NCI-H2029 (cell line): ENCODE data around the gene GALNT6.
A peak's percentile ranks its signal among the peaks of the same experiment; 100 is the strongest.

Experiments used
- DNase-seq: peaks from one replicate; lab custom pipeline; 2025; lab: John Stamatoyannopoulos, UW

GALNT6 gene

DNA sequence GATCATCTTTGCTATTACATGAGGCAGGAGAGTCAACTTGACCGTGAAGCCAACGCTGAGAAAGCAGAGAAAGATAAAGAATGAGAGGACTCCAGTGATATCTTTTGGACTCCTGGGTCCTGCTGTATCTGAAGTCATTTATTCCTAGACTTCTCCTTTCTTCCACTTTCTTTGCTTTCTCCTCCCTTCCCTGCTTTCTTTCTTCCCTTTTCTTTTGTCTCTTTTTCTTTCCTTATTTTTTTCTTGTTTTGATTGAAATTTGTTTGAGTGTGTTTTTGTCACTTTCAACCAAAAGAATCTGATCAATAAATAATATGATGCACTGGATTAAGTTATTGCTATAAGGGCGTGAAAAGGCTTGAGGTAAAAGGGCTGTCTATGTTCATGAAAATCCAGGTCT, 13.4 kb upstream of the GALNT6 start:
- DNase-seq, result no peak

- DNase-seq, result no peak
Observed at GRCh38 chr12:51403681-51404136, 12.5 kb upstream of the GALNT6 start.

- DNase-seq, result no peak
Observed at GRCh38 chr12:51403159-51403558, 12.0 kb upstream of the GALNT6 start.

- DNase-seq, result no peak
Observed at GRCh38 chr12:51401900-51402299, 10.7 kb upstream of the GALNT6 start.

DNA sequence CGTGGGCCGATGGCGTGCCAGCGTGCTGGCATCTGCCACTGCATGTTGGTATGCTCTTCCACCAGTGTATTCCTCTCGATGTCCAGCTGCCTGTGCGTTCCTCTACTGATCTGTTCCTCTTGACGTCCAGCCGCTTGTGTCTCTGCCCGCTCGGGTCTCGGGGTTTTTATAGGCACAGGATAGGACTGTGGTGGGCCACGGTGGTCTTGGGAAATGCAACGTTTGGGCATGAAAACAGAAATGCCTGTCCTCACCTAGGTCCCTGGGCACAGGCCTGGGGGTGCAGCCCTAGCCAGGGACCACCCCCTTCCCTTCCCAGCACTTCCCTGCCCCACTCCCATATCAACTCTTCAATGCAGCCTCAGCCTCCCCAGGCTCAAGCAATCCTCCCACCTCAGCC, 10.3 kb upstream of the GALNT6 start:
- no peak for DNase-seq

GRCh38 chr12:51401020-51401419, 9.8 kb upstream of the GALNT6 start:
- DNase-seq, result no peak

DNA sequence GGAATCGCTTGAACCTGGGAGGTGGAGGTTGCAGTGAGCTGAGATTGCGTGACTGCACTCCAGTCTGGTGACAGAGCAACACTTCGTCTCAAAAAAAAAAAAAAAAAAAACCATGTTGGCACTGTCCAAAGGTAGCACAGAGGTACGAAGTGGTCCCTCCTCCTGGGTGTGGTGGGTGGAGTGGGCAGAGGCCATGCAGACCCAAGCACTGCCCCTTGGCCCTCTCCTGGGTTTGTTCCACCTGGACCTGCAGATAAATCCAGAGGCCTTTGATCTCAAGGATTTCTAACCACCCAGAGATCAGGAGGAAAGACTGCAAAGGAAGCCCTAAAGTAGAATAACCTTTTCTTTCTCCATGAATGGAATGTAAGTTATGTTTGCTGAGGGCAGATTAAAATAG, 8.7 kb upstream of the GALNT6 start:
- no peak for DNase-seq

DNA sequence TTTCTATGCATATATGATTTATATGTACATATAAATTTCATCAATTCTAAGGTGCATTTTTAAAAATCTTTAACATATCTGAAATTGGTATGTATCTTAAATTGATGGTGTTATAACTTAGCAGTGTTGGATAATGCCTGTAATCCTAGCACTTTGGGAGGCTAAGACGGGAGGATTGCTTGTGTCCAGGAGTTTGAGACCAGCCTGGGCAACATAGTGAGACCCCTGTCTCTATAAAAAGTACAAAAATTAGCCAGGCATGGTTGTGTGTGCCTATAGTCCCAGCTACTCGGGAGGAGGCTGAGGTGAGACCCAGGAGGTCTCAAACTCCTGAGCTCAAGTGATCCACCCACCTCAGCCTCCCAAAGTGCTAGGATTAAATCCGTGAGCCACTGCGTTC, 6.5 kb upstream of the GALNT6 start:
- no peak for DNase-seq

- DNase-seq, result no peak
Observed at GRCh38 chr12:51395283-51396230, 4.4 kb upstream of the GALNT6 start.

DNA sequence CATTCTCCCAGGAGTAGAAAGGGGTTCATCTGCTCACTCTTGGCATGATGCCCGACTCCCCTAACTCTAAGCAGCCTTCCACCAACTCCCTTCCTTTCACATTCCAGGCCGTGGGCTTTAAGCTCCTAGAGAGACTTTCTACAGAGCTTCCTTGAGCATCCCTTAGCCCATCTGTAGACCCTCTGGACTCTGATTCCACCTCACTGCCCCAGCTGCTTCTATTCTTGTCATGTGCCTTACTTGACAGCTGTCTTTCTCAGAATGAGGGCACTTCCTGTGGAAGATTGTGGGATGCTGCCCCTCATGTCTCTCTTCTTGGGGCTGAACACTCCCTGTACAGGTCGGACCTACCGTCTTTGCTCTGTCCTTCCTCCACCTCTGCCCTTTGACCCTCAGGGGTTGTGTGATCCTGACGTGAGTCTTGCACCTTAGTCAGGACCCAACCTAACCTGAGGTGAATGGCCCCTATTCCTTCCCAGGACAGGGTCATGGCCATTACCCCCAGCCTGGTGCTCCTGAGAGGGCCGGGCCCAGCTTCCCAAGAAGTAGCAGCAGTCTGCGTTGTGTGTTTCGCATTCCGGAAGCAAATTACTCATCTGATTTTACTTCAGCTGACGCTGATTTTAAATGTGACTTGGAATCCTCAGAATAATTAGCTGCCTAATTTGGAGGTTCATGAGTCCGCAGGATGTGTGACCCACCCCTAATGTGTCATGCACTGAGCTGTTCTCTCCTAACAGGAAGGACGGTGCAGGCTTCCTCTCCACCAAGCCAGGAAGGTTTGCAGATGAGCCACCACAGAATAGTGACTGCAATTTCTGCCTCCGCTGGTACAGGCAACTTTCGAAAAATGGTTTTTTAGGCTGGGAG, 2.7 kb upstream of the GALNT6 start:
- no peak for DNase-seq

DNA sequence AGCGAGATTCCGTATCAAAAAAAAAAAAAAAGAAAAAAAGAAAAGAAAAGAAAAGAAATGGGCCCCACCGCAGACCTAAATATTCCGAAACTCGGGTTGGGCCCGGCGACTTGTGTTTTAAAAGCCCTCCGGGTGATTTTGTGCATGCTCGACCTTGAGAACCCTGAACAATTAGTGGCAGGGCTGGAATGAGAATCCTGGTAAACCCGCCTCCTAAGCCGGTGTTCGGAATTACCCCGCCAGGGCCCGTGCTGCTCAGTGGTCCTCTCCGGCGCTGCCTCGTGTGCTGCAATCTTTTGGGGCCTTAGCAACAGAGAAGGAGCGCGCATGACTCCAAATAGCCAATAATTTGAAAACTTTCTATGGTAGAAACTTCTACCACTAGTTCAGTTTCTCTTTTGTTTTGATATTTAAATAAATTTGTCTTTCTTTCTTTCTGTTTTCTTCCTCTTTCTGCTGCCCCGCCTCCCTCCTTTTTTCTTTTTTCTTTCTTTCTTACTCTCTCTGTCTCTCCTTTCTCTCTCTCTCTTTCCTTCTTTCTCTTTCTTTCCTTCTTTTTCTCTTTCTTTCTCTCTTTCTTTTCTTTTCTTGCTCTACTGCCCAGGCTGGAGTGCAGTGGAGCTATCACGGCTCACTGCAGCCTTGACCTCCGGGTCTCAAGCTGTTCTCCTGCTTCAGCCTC, 1.5 kb upstream of the GALNT6 start:
- no peak for DNase-seq

GRCh38 chr12:51390891-51391282, 319 bp downstream of the GALNT6 start:
- DNase-seq, result no peak

- DNase-seq, result no peak
Observed at GRCh38 chr12:51390457-51390856, 749 bp downstream of the GALNT6 start.

GRCh38 chr12:51389302-51389999, 1.8 kb downstream of the GALNT6 start:
- peak; percentile 39 for DNase-seq

DNA sequence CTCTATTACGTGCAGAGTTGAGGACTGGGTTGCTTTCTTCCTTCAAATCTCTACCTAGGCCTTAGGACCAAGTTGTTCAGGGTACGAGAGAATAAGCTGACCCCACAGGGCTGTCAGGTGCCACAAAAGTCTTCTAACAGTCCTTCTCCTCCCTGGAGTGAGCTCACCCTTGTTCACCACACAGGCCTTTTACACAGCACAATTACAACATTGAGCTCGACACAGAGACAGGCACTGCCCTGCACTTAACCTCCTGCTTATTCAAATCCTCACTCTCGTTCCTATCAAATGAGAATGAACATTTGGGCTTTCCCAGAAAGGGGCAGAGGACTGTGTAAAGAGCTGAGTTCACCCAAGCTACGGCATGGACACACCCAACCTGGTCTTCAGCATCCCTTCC, 2.4 kb downstream of the GALNT6 start:
- no peak for DNase-seq

DNA sequence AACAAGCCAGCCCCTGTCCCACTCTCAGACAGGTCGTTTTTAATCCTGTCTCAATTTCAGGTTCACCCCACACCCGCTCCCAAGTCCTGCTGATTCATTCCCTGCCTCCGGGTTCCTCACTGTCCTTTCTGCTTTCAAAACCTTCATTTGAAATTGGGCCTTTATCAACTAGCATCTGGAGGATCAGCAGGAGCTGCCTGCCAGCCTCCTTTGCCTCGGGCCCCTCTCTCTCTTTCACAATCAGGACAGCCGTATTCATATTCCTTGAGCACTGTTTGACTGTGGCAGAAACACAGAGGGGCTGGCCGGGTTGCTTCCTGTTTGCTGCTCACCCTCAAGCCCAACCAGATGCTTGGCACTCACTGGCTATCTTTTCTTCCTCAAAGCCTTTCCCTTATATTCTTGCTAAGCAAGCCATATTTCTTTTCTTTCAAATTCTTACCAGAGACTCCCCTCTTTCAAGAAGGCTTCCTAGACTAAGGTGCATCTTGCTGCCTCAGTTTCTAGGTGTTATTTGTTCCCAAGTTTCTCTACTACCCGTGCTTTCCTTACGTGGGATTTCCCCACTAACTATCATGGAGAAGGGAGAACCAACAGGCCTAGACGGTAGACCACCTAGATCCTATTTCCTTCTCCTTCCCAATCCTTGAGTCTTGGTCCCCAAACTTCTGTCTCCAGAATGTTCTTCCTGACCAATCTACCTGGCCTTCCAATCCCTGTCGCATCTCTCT, 3.0 kb downstream of the GALNT6 start:
- peak; percentile 12 for DNase-seq

GRCh38 chr12:51386351-51386750, 4.9 kb downstream of the GALNT6 start:
- peak; percentile 35 for DNase-seq

DNA sequence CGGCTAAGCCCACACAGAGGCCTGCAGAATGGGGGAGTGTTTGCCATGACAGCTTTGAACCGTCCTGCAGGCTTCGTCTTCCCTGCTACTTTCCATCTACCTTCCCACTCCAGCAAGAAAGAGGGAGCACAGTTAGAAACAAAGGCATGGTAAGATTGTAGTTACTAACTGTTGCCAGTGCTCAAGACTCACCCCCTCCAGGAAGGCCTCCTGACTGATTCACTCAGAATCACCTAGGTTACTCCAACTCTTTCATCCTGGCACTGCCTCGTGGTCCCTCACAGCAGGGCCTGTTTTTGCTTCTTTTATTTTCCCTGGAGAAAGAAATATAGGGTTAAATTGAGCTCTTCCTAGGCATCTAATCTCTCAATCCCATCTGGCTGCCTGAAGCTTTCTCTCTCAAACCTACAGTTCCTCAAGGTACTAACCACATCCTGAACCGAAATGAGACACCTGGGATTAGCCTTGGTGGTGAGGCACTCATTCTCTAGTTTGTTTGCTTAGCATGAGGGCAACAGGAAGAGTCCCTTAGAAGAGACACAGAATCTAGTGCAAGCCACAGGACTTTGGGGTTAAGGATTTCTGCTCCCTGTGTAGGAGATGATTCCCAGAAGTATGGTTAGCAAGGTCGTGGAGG, 7.8 kb downstream of the GALNT6 start:
- DNase-seq, result peak; percentile 60

DNA sequence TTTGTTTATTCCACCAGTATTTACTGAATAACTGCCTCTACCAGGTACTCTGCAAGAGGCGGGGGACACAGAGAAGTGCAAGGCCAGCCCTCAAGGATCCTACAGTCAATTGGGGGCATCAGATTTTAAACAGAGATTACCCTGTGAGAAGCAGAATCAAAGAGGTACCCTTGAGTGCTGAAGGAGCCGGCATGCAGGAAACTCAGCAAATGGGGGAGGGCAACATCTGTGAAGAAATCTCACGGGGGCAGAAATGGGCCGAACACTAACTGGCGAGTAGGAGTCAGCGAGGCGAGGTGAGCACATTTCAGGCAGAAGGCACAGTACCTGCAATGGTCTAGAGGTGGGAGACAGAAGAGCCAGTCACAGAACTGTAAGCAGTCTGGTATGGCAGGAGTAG, 9.0 kb downstream of the GALNT6 start:
- DNase-seq, result no peak
